Thoracic aorta (tissue), 2 donors: ENCODE measurements around the gene ITIH3. TPM values are rescaled to one million over a fixed set of nuclear protein-coding genes. Genes with fewer than 3 reads are reported as not detected.

Source experiments
- ATAC-seq: fragments of 150-250 bp; one replicate; pipeline ENCODE4 v1.8.0; 2017; ENCODE audit warnings: low read depth; ENCODE audit not compliant: insufficient number of reproducible peaks, low FRiP score
- DNase-seq: peaks from one replicate; pipeline ENCODE4 v3.0.0-alpha.2; 2020; ENCODE audit warnings: low spot score
- H3K27ac ChIP-seq, 2 donors: fragments of 200-600 bp; sonication (generic); 1 replicate in 1 of 2; 2 replicates in 1 of 2; pipeline ENCODE4 v1.5.1; 2016; ENCODE audit warnings: mild to moderate bottlenecking in 2 of 2, moderate library complexity in 2 of 2
- H3K27me3 ChIP-seq: fragments of 200-600 bp; sonication (generic); replicated peaks from 2 replicates; pipeline ENCODE4 v1.6.0; 2016; ENCODE audit warnings: mild to moderate bottlenecking; ENCODE audit not compliant: insufficient read depth
- H3K36me3 ChIP-seq: fragments of 200-600 bp; sonication (generic); one replicate; pipeline ENCODE4 v1.5.1; 2016
- H3K4me1 ChIP-seq, 2 donors: fragments of 200-600 bp; sonication (generic); 1 replicate in 1 of 2; 2 replicates in 1 of 2; pipeline versions ENCODE4 v1.5.1 to v1.6.0; 2016; ENCODE audit warnings: low read depth in 2 of 2, mild to moderate bottlenecking in 1 of 2; ENCODE audit not compliant: control insufficient read depth in 1 of 2
- H3K4me3 ChIP-seq: fragments of 200-600 bp; sonication (generic); 2 replicates; pipeline ENCODE4 v1.5.1; 2016; ENCODE audit warnings: mild to moderate bottlenecking
- H3K9me3 ChIP-seq: fragments of 200-600 bp; sonication (generic); 2 replicates; pipeline ENCODE4 v1.5.1; 2016
- total RNA-seq, 2 donors: library from RNA; depleted of rRNA; stranded (reverse); fragments of >200 nt; gene quantifications; one replicate each; pipeline versions ENCODE4 v1.1.0 to v1.2.3, GENCODE V29; 2016
- TF ChIP-seq, protein P1 (sequence below): fragments of 200-600 bp; sonication (generic); IDR thresholded peaks from one replicate; pipeline ENCODE4 v1.5.1; 2019; ENCODE audit warnings: antibody characterized with exemption

ITIH3 gene
- total RNA-seq, 2 donors from 2014 or later: 2.6 to 14.2 TPM

GRCh38 chr3:52820736-52821135 is 26.1 kb downstream of the ITIH3 start:
- H3K9me3 ChIP-seq: no peaks in the 10 kb centered on the region
- TF ChIP-seq, protein P1, sequence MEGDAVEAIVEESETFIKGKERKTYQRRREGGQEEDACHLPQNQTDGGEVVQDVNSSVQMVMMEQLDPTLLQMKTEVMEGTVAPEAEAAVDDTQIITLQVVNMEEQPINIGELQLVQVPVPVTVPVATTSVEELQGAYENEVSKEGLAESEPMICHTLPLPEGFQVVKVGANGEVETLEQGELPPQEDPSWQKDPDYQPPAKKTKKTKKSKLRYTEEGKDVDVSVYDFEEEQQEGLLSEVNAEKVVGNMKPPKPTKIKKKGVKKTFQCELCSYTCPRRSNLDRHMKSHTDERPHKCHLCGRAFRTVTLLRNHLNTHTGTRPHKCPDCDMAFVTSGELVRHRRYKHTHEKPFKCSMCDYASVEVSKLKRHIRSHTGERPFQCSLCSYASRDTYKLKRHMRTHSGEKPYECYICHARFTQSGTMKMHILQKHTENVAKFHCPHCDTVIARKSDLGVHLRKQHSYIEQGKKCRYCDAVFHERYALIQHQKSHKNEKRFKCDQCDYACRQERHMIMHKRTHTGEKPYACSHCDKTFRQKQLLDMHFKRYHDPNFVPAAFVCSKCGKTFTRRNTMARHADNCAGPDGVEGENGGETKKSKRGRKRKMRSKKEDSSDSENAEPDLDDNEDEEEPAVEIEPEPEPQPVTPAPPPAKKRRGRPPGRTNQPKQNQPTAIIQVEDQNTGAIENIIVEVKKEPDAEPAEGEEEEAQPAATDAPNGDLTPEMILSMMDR: peak; percentile 27
- no peak overlapping the region for H3K27ac ChIP-seq
- peaks cover 8% of the 10 kb centered on the region for H3K36me3 ChIP-seq
- H3K27me3 ChIP-seq: no peaks in the 10 kb centered on the region
- H3K4me3 ChIP-seq: no peak overlapping the region
- DNase-seq: no peak
- no peaks in the 10 kb centered on the region for H3K4me1 ChIP-seq
- ATAC-seq: no peak

GRCh38 chr3:52822363-52822762 is 27.8 kb downstream of the ITIH3 start:
- H3K27ac ChIP-seq: no peak overlapping the region
- no peak overlapping the region for H3K4me3 ChIP-seq
- no peaks in the 10 kb centered on the region for H3K27me3 ChIP-seq
- ATAC-seq: no peak
- peaks cover 12% of the 10 kb centered on the region for H3K36me3 ChIP-seq
- TF ChIP-seq, protein P1: no peak
- no peaks in the 10 kb centered on the region for H3K9me3 ChIP-seq
- H3K4me1 ChIP-seq: no peaks in the 10 kb centered on the region
- no peak for DNase-seq

- Histone ChIP-seq H3K4me1 (peaks cover 0 to under 1% of the 10 kb centered on the region in 2 donors), H3K27ac (no peak overlapping the region), H3K27me3 (no peaks in the 10 kb centered on the region), H3K9me3 (no peaks in the 10 kb centered on the region), H3K4me3 (no peak overlapping the region), H3K36me3 (peaks cover 12% of the 10 kb centered on the region)
- TF ChIP-seq, protein P1: no peak
- no peak for DNase-seq
- ATAC-seq: no peak
Observed at GRCh38 chr3:52824037-52824436, 29.4 kb downstream of the ITIH3 start.

DNA sequence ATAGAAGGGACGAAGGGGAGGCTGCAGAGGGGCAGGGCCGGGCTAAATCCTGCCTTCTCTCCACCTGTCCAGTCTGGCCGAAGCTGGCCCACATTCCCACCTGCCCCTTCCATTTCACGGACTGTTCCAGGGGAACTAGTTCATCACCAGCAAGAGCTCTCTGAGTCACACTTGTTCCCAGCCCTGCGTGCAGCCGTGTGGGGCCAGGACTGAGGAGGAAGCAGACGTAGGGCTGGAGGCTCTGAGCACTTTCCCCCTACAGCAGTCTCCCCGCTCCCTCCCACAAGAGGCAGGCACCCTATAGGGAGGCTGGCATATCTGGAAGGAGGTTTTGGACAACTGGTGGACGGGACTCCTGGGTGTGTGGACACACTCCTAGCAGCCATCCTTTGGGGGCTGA is 32.8 kb downstream of the ITIH3 start:
- Histone ChIP-seq H3K4me3 (no peak overlapping the region), H3K9me3 (no peaks in the 10 kb centered on the region), H3K4me1 (peaks cover 21 to 35% of the 10 kb centered on the region in 2 donors), H3K36me3 (peaks cover 12% of the 10 kb centered on the region), H3K27me3 (no peaks in the 10 kb centered on the region), H3K27ac (no peak overlapping the region)
- TF ChIP-seq, protein P1: no peak
- no peak for DNase-seq
- ATAC-seq: no peak

- Histone ChIP-seq H3K36me3 (peaks cover 10% of the 10 kb centered on the region), H3K4me3 (no peak overlapping the region)
Observed at GRCh38 chr3:52827866-52828376, 33.3 kb downstream of the ITIH3 start.

More at GRCh38 chr3:52827866-52828376, 33.3 kb downstream of the ITIH3 start:
- no peak overlapping the region for H3K27ac ChIP-seq
- H3K9me3 ChIP-seq: no peaks in the 10 kb centered on the region
- H3K27me3 ChIP-seq: no peaks in the 10 kb centered on the region
- ATAC-seq (no peak), DNase-seq (no peak)
- H3K4me1 ChIP-seq: peaks cover 24 to 40% of the 10 kb centered on the region in 2 donors
- TF ChIP-seq, protein P1: no peak
